HG02798 (cell line): ENCODE results near the gene FAM167B.
A peak's percentile ranks its signal among the peaks of the same experiment; 100 is the strongest.

ENCODE experiments used
- ATAC-seq: cut with Tn5 transposase; IDR thresholded peaks from one replicate; pipeline ENCODE4 v1.9.1; 2021; ENCODE audit warnings: mild to moderate bottlenecking; ENCODE audit not compliant: unreplicated experiment, poor library complexity

FAM167B gene

GRCh38 chr1:32246888-32247273, at the start of gene FAM167B:
Gene FAM167B, plus strand, starts transcription at chr1:32247222. Its CDS starts 200 bp downstream, at chr1:32247422.
- no peak for ATAC-seq

GRCh38 chr1:32197837-32198236, 49.2 kb upstream of the FAM167B start:
- ATAC-seq = no peak

GRCh38 chr1:32198237-32199042, 48.6 kb upstream of the FAM167B start:
- ATAC-seq = no peak

GRCh38 chr1:32199043-32199716, 47.8 kb upstream of the FAM167B start:
- ATAC-seq = no peak

- ATAC-seq = no peak
Measured at GRCh38 chr1:32199717-32200072, 47.3 kb upstream of the FAM167B start.

- ATAC-seq = peak; percentile 27
Measured at GRCh38 chr1:32200226-32201010, 46.6 kb upstream of the FAM167B start, which contains the start of gene CCDC28B. Gene CCDC28B, plus strand, starts transcription at chr1:32200595. Its CDS starts 1,341 bp downstream, at chr1:32201936.

- ATAC-seq = peak; percentile 34
Measured at GRCh38 chr1:32201011-32201855, 45.8 kb upstream of the FAM167B start.

- ATAC-seq = no peak
Measured at GRCh38 chr1:32204943-32205361, 42.1 kb upstream of the FAM167B start.

- peak; percentile 55 for ATAC-seq
Measured at GRCh38 chr1:32205401-32206370, 41.3 kb upstream of the FAM167B start, which contains the start of gene IQCC. Gene IQCC, plus strand, starts transcription at chr1:32205671. Its CDS starts 11 bp downstream, at chr1:32205682.

GRCh38 chr1:32208469-32208868, 38.6 kb upstream of the FAM167B start:
- ATAC-seq = no peak

- no peak for ATAC-seq
Measured at GRCh38 chr1:32208891-32209328, 38.1 kb upstream of the FAM167B start, which contains the start of gene DCDC2B. Gene DCDC2B, plus strand, starts transcription at chr1:32209089. Its CDS starts 5 bp downstream, at chr1:32209094.

GRCh38 chr1:32215629-32216480, 31.2 kb upstream of the FAM167B start:
- ATAC-seq = no peak

- ATAC-seq = no peak
Measured at GRCh38 chr1:32216566-32216965, 30.5 kb upstream of the FAM167B start.

- no peak for ATAC-seq
Measured at GRCh38 chr1:32219022-32219421, 28.0 kb upstream of the FAM167B start.

GRCh38 chr1:32220746-32221580, 26.1 kb upstream of the FAM167B start:
- ATAC-seq = no peak

GRCh38 chr1:32221581-32221979, 25.4 kb upstream of the FAM167B start:
- ATAC-seq = no peak
